GM19468 (cell line): ENCODE data around the gene GFAP.

Source experiments
- ATAC-seq: cut with Tn5 transposase; IDR thresholded peaks from one replicate; pipeline ENCODE4 v1.9.1; 2021; ENCODE audit warnings: mild to moderate bottlenecking, moderate library complexity, moderate number of reproducible peaks; ENCODE audit not compliant: unreplicated experiment; ENCODE audit errors: extremely low read depth

The GFAP gene

GRCh38 chr17:44871556-44871955, 43.7 kb downstream of the GFAP start:
- ATAC-seq, result no peak

- ATAC-seq, result no peak
These were observed 47.5 kb downstream of the GFAP start for GRCh38 chr17:44867841-44868240.

- ATAC-seq, result no peak
These were observed 49.4 kb downstream of the GFAP start for GRCh38 chr17:44865931-44866330.

GRCh38 chr17:44865231-44865660, 50.1 kb downstream of the GFAP start:
- no peak for ATAC-seq

GRCh38 chr17:44864831-44865230, 50.5 kb downstream of the GFAP start:
- ATAC-seq, result no peak

GRCh38 chr17:44863061-44863918, 52.0 kb downstream of the GFAP start:
- ATAC-seq, result no peak

GRCh38 chr17:44862278-44862914, 52.9 kb downstream of the GFAP start:
- no peak for ATAC-seq

GRCh38 chr17:44859701-44860100, 55.6 kb downstream of the GFAP start:
- ATAC-seq, result no peak

- no peak for ATAC-seq
These were observed 61.1 kb downstream of the GFAP start for GRCh38 chr17:44854192-44854591.
